B cell (primary cell): ENCODE results near the gene LRRC15. TPM values are rescaled to one million over a fixed set of nuclear protein-coding genes. Genes with fewer than 3 reads are reported as not detected.
A peak's percentile ranks its signal among the peaks of the same experiment; 100 is the strongest.

Experiments
- ATAC-seq: fragments of 200-7000 bp; cut with Tn5 transposase; one replicate; pipeline ENCODE4 v1.10.0; 2021; ENCODE audit warnings: low read depth, mild to moderate bottlenecking, moderate number of reproducible peaks, moderate library complexity
- CTCF ChIA-PET: fragments of 350-600 bp; sonication (Branson Sonifier 250); formaldehyde crosslinking; loops from one replicate; lab custom pipeline; 2021; ENCODE audit warnings: antibody characterized with exemption, inconsistent platforms; lab: Charles Lee
- POLR2A ChIA-PET: fragments of 350-600 bp; sonication (Branson Sonifier 250); formaldehyde crosslinking; loops from one replicate; lab custom pipeline; 2021; ENCODE audit warnings: antibody characterized with exemption; lab: Charles Lee
- DNase-seq: peaks from one replicate; pipeline ENCODE4 v3.0.0; 2013
- H2AFZ ChIP-seq: 2 replicates; pipeline ENCODE4 v1.6.1; 2012; ENCODE audit warnings: mild to moderate bottlenecking, low read depth, low read length; ENCODE audit not compliant: insufficient read depth, poor library complexity, severe bottlenecking
- H3K27ac ChIP-seq, 2 donors: 1 replicate in 1 of 2; 2 replicates in 1 of 2; pipeline ENCODE4 v1.5.1; 2012 to 2013; ENCODE audit warnings: low read length in 2 of 2, mild to moderate bottlenecking in 2 of 2, moderate library complexity in 1 of 2
- H3K27me3 ChIP-seq, 4 experiments: fragments of 200-600 bp in 1 of 4; sonication (generic) in 1 of 4; replicated peaks in 1 of 4; 1 replicate in 2 of 4; 2 replicates in 2 of 4; pipeline versions ENCODE4 v1.6.1 to v1.7.0; 2013 to 2016; ENCODE audit warnings: low read length in 3 of 4, mild to moderate bottlenecking in 2 of 4, mixed read lengths in 1 of 4, moderate library complexity in 1 of 4; ENCODE audit not compliant: insufficient read depth in 4 of 4, control insufficient read depth in 3 of 4; ENCODE audit errors: control extremely low read depth in 1 of 4
- H3K36me3 ChIP-seq, 2 experiments: replicated peaks in 1 of 2; 1 replicate in 1 of 2; 2 replicates in 1 of 2; pipeline versions ENCODE4 v1.6.1 to v1.7.1; 2013; ENCODE audit warnings: low read length in 1 of 2; ENCODE audit not compliant: insufficient read depth in 2 of 2, control insufficient read depth in 1 of 2; ENCODE audit errors: control extremely low read depth in 1 of 2, extremely low read depth in 1 of 2
- H3K4me1 ChIP-seq, 2 donors: fragments of 200-600 bp in 1 of 2; sonication (generic) in 1 of 2; 1 replicate in 1 of 2; 2 replicates in 1 of 2; pipeline versions ENCODE4 v1.5.1 to v1.6.1; 2013 to 2017; ENCODE audit warnings: low read length in 2 of 2; ENCODE audit not compliant: control insufficient read depth in 2 of 2, insufficient read depth in 2 of 2
- H3K4me2 ChIP-seq: replicated peaks from 2 replicates; pipeline ENCODE3; 2012; ENCODE audit warnings: mild to moderate bottlenecking, low read depth, low read length; ENCODE audit not compliant: poor library complexity, severe bottlenecking
- H3K4me3 ChIP-seq, 5 experiments: fragments of 200-600 bp in 1 of 5; sonication (generic) in 1 of 5; 1 replicate in 3 of 5; 2 replicates in 2 of 5; pipeline versions ENCODE4 v1.5.1 to v1.7.0; 2011 to 2016; ENCODE audit warnings: low read length in 4 of 5, mild to moderate bottlenecking in 4 of 5, low read depth in 2 of 5, control low read depth in 1 of 5, moderate library complexity in 1 of 5; ENCODE audit not compliant: insufficient read depth in 1 of 5; ENCODE audit errors: control extremely low read depth in 1 of 5, extremely low read depth in 1 of 5
- H3K79me2 ChIP-seq: fragments of 200-600 bp; sonication (generic); one replicate; pipeline ENCODE4 v1.6.0; 2016; ENCODE audit warnings: low read length; ENCODE audit not compliant: control insufficient read depth, insufficient read depth
- H3K9ac ChIP-seq: fragments of 200-600 bp; sonication (generic); 2 replicates; pipeline ENCODE4 v1.6.1; 2017; ENCODE audit warnings: mild to moderate bottlenecking, low read length, moderate library complexity
- H3K9me3 ChIP-seq, 3 donors: one replicate each; pipeline versions ENCODE4 v1.6.1 to v1.7.1; 2013; ENCODE audit warnings: low read length in 2 of 3; ENCODE audit not compliant: control insufficient read depth in 2 of 3, insufficient read depth in 1 of 3; ENCODE audit errors: control extremely low read depth in 1 of 3
- H4K20me1 ChIP-seq: 2 replicates; pipeline ENCODE4 v1.6.0; 2012; ENCODE audit warnings: mild to moderate bottlenecking, low read length; ENCODE audit not compliant: insufficient read depth, control insufficient read depth, poor library complexity, severe bottlenecking
- H3K27ac Mint-ChIP-seq: one replicate; pipeline ENCODE4 v1.8.0; 2021; ENCODE audit warnings: mixed read lengths
- H3K27me3 Mint-ChIP-seq: one replicate; pipeline ENCODE4 v1.8.0; 2021; ENCODE audit warnings: mixed read lengths
- H3K4me1 Mint-ChIP-seq: one replicate; pipeline ENCODE4 v1.8.0; 2021; ENCODE audit warnings: mixed read lengths
- H3K4me3 Mint-ChIP-seq: one replicate; pipeline ENCODE4 v1.8.0; 2021; ENCODE audit warnings: mixed read lengths
- H3K9me3 Mint-ChIP-seq: one replicate; pipeline ENCODE4 v1.8.0; 2022; ENCODE audit warnings: mixed read lengths; ENCODE audit not compliant: insufficient read depth
- CTCF ChIP-seq: fragments of 200-600 bp; IDR thresholded peaks from one replicate; pipeline ENCODE4 v1.8.0; 2022; ENCODE audit warnings: antibody characterized with exemption, mild to moderate bottlenecking
- EZH2 ChIP-seq: IDR thresholded peaks from 2 replicates; pipeline ENCODE4 v1.6.1; 2012; ENCODE audit warnings: borderline replicate concordance, low read depth, mild to moderate bottlenecking, moderate library complexity, low read length; ENCODE audit not compliant: insufficient read depth, poor library complexity, severe bottlenecking
- WGBS: methylation state at CpG from one replicate; pipeline ENCODE4 v1.1.5; 2013; ENCODE audit warnings: missing lambda C conversion rate; ENCODE audit not compliant: insufficient coverage; 5-methylcytosine and 5-hydroxymethylcytosine counted together
- intact Hi-C: fragments of 100-400 bp; cut with micrococcal nuclease; formaldehyde crosslinking; loops from one replicate; pipeline ENCODE4 v1.10.0; 2022
- polyA plus RNA-seq: library from polyadenylated mRNA; depleted of rRNA; stranded (reverse); fragments of >200 nt; gene quantifications from 2 replicates; pipeline ENCODE4 v1.2.3, GENCODE V29; 2012
- total RNA-seq, 2 donors: library from RNA; stranded (reverse); fragments of 120-200 nt in 1 of 2; gene quantifications; 1 replicate in 1 of 2; 2 replicates in 1 of 2; pipeline versions ENCODE4 v1.2.3 to v1.2.4, GENCODE V29; 2013 to 2022

LRRC15 gene
- total and polyA plus RNA-seq, 2 donors (not counting 1 experiment from before 2014, with no cell fraction given): not detected

GRCh38 chr3:194395778-194396538 lies 26.4 kb upstream of the LRRC15 start:
- Mint-ChIP-seq H3K4me3 (peak overlapping the region; percentile 74), H3K9me3 (peaks cover 1% of the 10 kb centered on the region), H3K27ac (no peak overlapping the region), H3K4me1 (peaks cover 36% of the 10 kb centered on the region), H3K27me3 (peaks cover 37% of the 10 kb centered on the region)
- ChIA-PET POLR2A (no interaction called here), CTCF (interaction anchor here (0.6 to 1.7 kb wide), 6 partner anchors 8 to 199 kb away, joined by 3 to 6 read pairs (median 3); no protein-coding TSS in a partner anchor)
- H3K9ac ChIP-seq: no peak overlapping the region
- H3K4me1 ChIP-seq: peaks cover 27 to 32% of the 10 kb centered on the region in 2 donors
- H3K79me2 ChIP-seq: no peaks in the 10 kb centered on the region
- DNase-seq (peak; percentile 27), ATAC-seq (peak; percentile 24)
- H3K4me3 ChIP-seq: no peak overlapping the region
- H3K27me3 ChIP-seq: peaks cover 0 to 39% (median 11%) of the 10 kb centered on the region in 4 experiments
- H3K27ac ChIP-seq: no peak overlapping the region
- H3K9me3 ChIP-seq: peaks cover 0 to 2% (median under 1%) of the 10 kb centered on the region in 3 donors
- WGBS: 46% methylated on average over 23 of the region's 26 CpGs
- no peaks in the 10 kb centered on the region for H4K20me1 ChIP-seq
- no peaks in the 10 kb centered on the region for H3K36me3 ChIP-seq
- H2AFZ ChIP-seq: peak overlapping the region; percentile 58
- intact Hi-C loops: no loop called here
- H3K4me2 ChIP-seq: peak overlapping the region; percentile 85
- TF ChIP-seq CTCF (no peak), EZH2 (no peak)

- Mint-ChIP-seq H3K27ac (no peak overlapping the region), H3K27me3 (peaks cover 37% of the 10 kb centered on the region), H3K4me3 (no peak overlapping the region), H3K9me3 (peaks cover 6% of the 10 kb centered on the region), H3K4me1 (peaks cover 36% of the 10 kb centered on the region)
- no peak overlapping the region for H3K4me3 ChIP-seq
- POLR2A ChIA-PET: no interaction called here
- DNase-seq (no peak), ATAC-seq (no peak)
- peaks cover 27 to 32% of the 10 kb centered on the region in 2 donors for H3K4me1 ChIP-seq
- H3K27me3 ChIP-seq: peaks cover 0 to 39% (median 12%) of the 10 kb centered on the region in 4 experiments
- TF ChIP-seq EZH2 (no peak), CTCF (no peak)
- no peak overlapping the region for H3K27ac ChIP-seq
- no peak overlapping the region for H2AFZ ChIP-seq
- H3K79me2 ChIP-seq: no peaks in the 10 kb centered on the region
- intact Hi-C loops: no loop called here
- H3K9ac ChIP-seq: no peak overlapping the region
- H4K20me1 ChIP-seq: no peaks in the 10 kb centered on the region
- H3K9me3 ChIP-seq: peaks cover 0 to 4% (median 1%) of the 10 kb centered on the region in 3 donors
- CTCF ChIA-PET: interaction anchor here (1.1 to 1.7 kb wide), 4 partner anchors 9 to 79 kb away, joined by 3 to 6 read pairs (median 4); no protein-coding TSS in a partner anchor
- no peaks in the 10 kb centered on the region for H3K36me3 ChIP-seq
- 87% methylated on average over 3 of the region's 5 CpGs for WGBS
- H3K4me2 ChIP-seq: no peak overlapping the region
These were observed 25.7 kb upstream of the LRRC15 start for GRCh38 chr3:194395212-194395611.
